CD14-positive monocyte (primary cell): ENCODE measurements around the gene NKAIN2. TPM values are rescaled to one million over a fixed set of nuclear protein-coding genes. Genes with fewer than 3 reads are reported as not detected.

Experiments
- DNase-seq, 3 donors: peaks; one replicate each; pipeline ENCODE4 v3.0.0-alpha.2; 2011 to 2022
- H2AFZ ChIP-seq: 2 replicates; pipeline ENCODE4 v1.6.0; 2012; ENCODE audit warnings: mild to moderate bottlenecking, low read depth, low read length, inconsistent platforms; ENCODE audit not compliant: insufficient read depth, poor library complexity, severe bottlenecking
- H3K27ac ChIP-seq, 2 donors: 1 replicate in 1 of 2; 2 replicates in 1 of 2; pipeline ENCODE4 v1.5.1; 2012 to 2013; ENCODE audit warnings: low read length in 2 of 2, control low read depth in 1 of 2, inconsistent platforms in 1 of 2, low read depth in 1 of 2, mild to moderate bottlenecking in 1 of 2
- H3K27me3 ChIP-seq, 2 donors: one replicate each; pipeline versions ENCODE4 v1.6.0 to v1.6.1; 2011 to 2013; ENCODE audit warnings: low read length in 2 of 2; ENCODE audit not compliant: control insufficient read depth in 2 of 2, insufficient read depth in 2 of 2
- H3K36me3 ChIP-seq, 2 donors: replicated peaks in 1 of 2; 1 replicate in 1 of 2; 2 replicates in 1 of 2; pipeline versions ENCODE4 v1.5.1 to v1.6.1; 2012 to 2013; ENCODE audit warnings: low read length in 2 of 2, control low read depth in 1 of 2, inconsistent platforms in 1 of 2, mild to moderate bottlenecking in 1 of 2; ENCODE audit not compliant: insufficient read depth in 2 of 2, control insufficient read depth in 1 of 2
- H3K4me1 ChIP-seq, 2 donors: 1 replicate in 1 of 2; 2 replicates in 1 of 2; pipeline versions ENCODE4 v1.5.1 to v1.6.1; 2012 to 2013; ENCODE audit warnings: low read length in 2 of 2, control low read depth in 1 of 2, inconsistent platforms in 1 of 2, mild to moderate bottlenecking in 1 of 2, moderate library complexity in 1 of 2; ENCODE audit not compliant: insufficient read depth in 2 of 2, control insufficient read depth in 1 of 2
- H3K4me2 ChIP-seq: replicated peaks from 2 replicates; pipeline ENCODE3; 2012; ENCODE audit warnings: low read length, moderate library complexity, mild to moderate bottlenecking; ENCODE audit not compliant: poor library complexity, severe bottlenecking; ENCODE audit errors: extremely low read depth
- H3K4me3 ChIP-seq, 3 experiments: fragments of 200-600 bp in 1 of 3; sonication (generic) in 1 of 3; replicated peaks in 1 of 3; 1 replicate in 2 of 3; 2 replicates in 1 of 3; pipeline ENCODE4 v1.5.1; 2011 to 2013; ENCODE audit warnings: low read length in 3 of 3, mild to moderate bottlenecking in 3 of 3, control low read depth in 2 of 3, low read depth in 2 of 3, inconsistent platforms in 1 of 3, moderate library complexity in 1 of 3
- H3K79me2 ChIP-seq: 2 replicates; pipeline ENCODE4 v1.6.0; 2012; ENCODE audit warnings: mild to moderate bottlenecking, control low read depth, inconsistent platforms, low read length, moderate library complexity; ENCODE audit not compliant: insufficient read depth
- H3K9ac ChIP-seq: 2 replicates; pipeline ENCODE4 v1.6.0; 2017; ENCODE audit warnings: low read length, mild to moderate bottlenecking; ENCODE audit not compliant: insufficient read depth, poor library complexity, severe bottlenecking
- H3K9me3 ChIP-seq, 2 donors: replicated peaks in 1 of 2; 1 replicate in 1 of 2; 2 replicates in 1 of 2; pipeline versions ENCODE4 v1.5.1 to v1.6.1; 2012 to 2013; ENCODE audit warnings: low read length in 2 of 2, control low read depth in 1 of 2; ENCODE audit not compliant: control insufficient read depth in 1 of 2, insufficient read depth in 1 of 2
- H4K20me1 ChIP-seq: 2 replicates; pipeline ENCODE4 v1.6.0; 2012; ENCODE audit warnings: mild to moderate bottlenecking, low read length, control low read depth, moderate library complexity; ENCODE audit not compliant: insufficient read depth
- H3K27ac Mint-ChIP-seq, 7 donors: one replicate each; pipeline ENCODE4 v1.8.0; 2020; ENCODE audit warnings: mild to moderate bottlenecking in 7 of 7, mixed read lengths in 7 of 7, moderate library complexity in 6 of 7, inconsistent platforms in 2 of 7
- H3K27me3 Mint-ChIP-seq, 3 donors: one replicate each; pipeline ENCODE4 v1.8.0; 2021 to 2022; ENCODE audit warnings: low read depth in 3 of 3, mild to moderate bottlenecking in 3 of 3, mixed read lengths in 3 of 3, moderate library complexity in 3 of 3, inconsistent platforms in 1 of 3
- H3K36me3 Mint-ChIP-seq, 2 donors: one replicate each; pipeline ENCODE4 v1.8.0; 2020; ENCODE audit warnings: mixed read lengths in 2 of 2, inconsistent platforms in 1 of 2, mild to moderate bottlenecking in 1 of 2
- H3K4me1 Mint-ChIP-seq: one replicate; pipeline ENCODE4 v1.8.0; 2020; ENCODE audit warnings: mild to moderate bottlenecking, mixed read lengths
- H3K4me3 Mint-ChIP-seq, 2 donors: one replicate each; pipeline ENCODE4 v1.8.0; 2020; ENCODE audit warnings: mild to moderate bottlenecking in 2 of 2, mixed read lengths in 2 of 2, moderate library complexity in 1 of 2
- H3K9me3 Mint-ChIP-seq, 7 donors: one replicate each; pipeline ENCODE4 v1.8.0; 2020 to 2022; ENCODE audit warnings: mixed read lengths in 7 of 7, mild to moderate bottlenecking in 6 of 7, moderate library complexity in 6 of 7, inconsistent platforms in 2 of 7
- CTCF ChIP-seq: fragments of 200-600 bp; IDR thresholded peaks from one replicate; pipeline ENCODE4 v1.8.0; 2022; ENCODE audit warnings: antibody characterized with exemption, mild to moderate bottlenecking
- WGBS: methylation state at CpG from one replicate; pipeline ENCODE4 v1.1.5; 2013; ENCODE audit warnings: missing lambda C conversion rate; ENCODE audit not compliant: insufficient coverage; 5-methylcytosine and 5-hydroxymethylcytosine counted together
- intact Hi-C, 2 donors: fragments of 100-400 bp; cut with micrococcal nuclease; formaldehyde crosslinking; loops; one replicate each; pipeline versions ENCODE4 v1.15.0 to v1.15.1; 2023
- polyA plus RNA-seq, 3 donors: library from polyadenylated mRNA; depleted of rRNA in 1 of 3; unstranded in 2 of 3; stranded (reverse) in 1 of 3; fragments of 300-500 nt in 2 of 3; fragments of >200 nt in 1 of 3; fragmentation: Illumina TruSeq in 2 of 3; gene quantifications; 1 replicate in 2 of 3; 2 replicates in 1 of 3; pipeline ENCODE4 v1.2.3, GENCODE V29; 2012 to 2021

The NKAIN2 gene
- polyA plus RNA-seq, 3 donors: not detected

- WGBS: 80% methylated on average over 1 of the region's 2 CpGs
- Histone ChIP-seq H3K27me3 (no peaks in the 10 kb centered on the region), H4K20me1 (no peaks in the 10 kb centered on the region), H3K4me2 (no peak overlapping the region), H2AFZ (no peak overlapping the region), H3K4me1 (no peaks in the 10 kb centered on the region), H3K4me3 (no peak overlapping the region), H3K36me3 (no peaks in the 10 kb centered on the region), H3K9me3 (no peaks in the 10 kb centered on the region), H3K27ac (no peak overlapping the region), H3K9ac (no peak overlapping the region), H3K79me2 (no peaks in the 10 kb centered on the region)
- peaks cover 0 to 4% (median 2%) of the 10 kb centered on the region in 7 donors for H3K9me3 Mint-ChIP-seq
- intact Hi-C loops: no loop called here
- no peaks in the 10 kb centered on the region for H3K36me3 Mint-ChIP-seq
- no peak for DNase-seq
- no peaks in the 10 kb centered on the region for H3K27me3 Mint-ChIP-seq
- no peak overlapping the region for H3K27ac Mint-ChIP-seq
- H3K4me3 Mint-ChIP-seq: no peak overlapping the region
- TF ChIP-seq CTCF: no peak
- H3K4me1 Mint-ChIP-seq: no peaks in the 10 kb centered on the region
Measured at GRCh38 chr6:124755321-124755720, 951.7 kb downstream of the NKAIN2 start.

GRCh38 chr6:124757560-124757959 lies 953.9 kb downstream of the NKAIN2 start:
- peaks cover 0 to 2% (median 0%) of the 10 kb centered on the region in 3 donors for H3K27me3 Mint-ChIP-seq
- Histone ChIP-seq H3K79me2 (no peaks in the 10 kb centered on the region), H4K20me1 (no peaks in the 10 kb centered on the region), H3K27ac (no peak overlapping the region), H3K27me3 (no peaks in the 10 kb centered on the region), H3K36me3 (no peaks in the 10 kb centered on the region), H3K9ac (no peak overlapping the region), H3K9me3 (no peaks in the 10 kb centered on the region), H3K4me3 (no peak overlapping the region), H2AFZ (no peak overlapping the region), H3K4me1 (no peaks in the 10 kb centered on the region), H3K4me2 (no peak overlapping the region)
- peaks cover 0 to 4% (median 2%) of the 10 kb centered on the region in 7 donors for H3K9me3 Mint-ChIP-seq
- H3K4me1 Mint-ChIP-seq: no peaks in the 10 kb centered on the region
- no peak overlapping the region for H3K4me3 Mint-ChIP-seq
- intact Hi-C loops: no loop called here
- no peak overlapping the region for H3K27ac Mint-ChIP-seq
- no peaks in the 10 kb centered on the region for H3K36me3 Mint-ChIP-seq
- no peak for DNase-seq
- no peak for TF ChIP-seq CTCF
